ENCODE data around the gene GARRE1.
"Not testable (repeated sequence)": the region's sequence is repeated elsewhere in the genome, so short reads cannot be mapped to it uniquely, and the experiment has no call there.

The GARRE1 gene

GRCh38 chr19:34254046-34254697 is at the start of gene GARRE1:
TSS of gene GARRE1 (plus strand) at chr19:34254554. CDS start at chr19:34300474, 45,920 bp downstream.
- DNase-seq, result peak; percentile 72

GRCh38 chr19:34205324-34205723 is 49.0 kb upstream of the GARRE1 start:
- not testable (repeated sequence) for DNase-seq

- no peak for DNase-seq
Observed at GRCh38 chr19:34208291-34208884, 46.0 kb upstream of the GARRE1 start.

GRCh38 chr19:34209726-34210125 is 44.6 kb upstream of the GARRE1 start:
- no peak for DNase-seq

GRCh38 chr19:34213283-34213682 is 41.1 kb upstream of the GARRE1 start:
- no peak for DNase-seq

GRCh38 chr19:34214040-34214439 is 40.3 kb upstream of the GARRE1 start:
- no peak for DNase-seq

- DNase-seq, result no peak
Observed at GRCh38 chr19:34215006-34215665, 39.2 kb upstream of the GARRE1 start.

- DNase-seq, result no peak
Observed at GRCh38 chr19:34215666-34216038, 38.7 kb upstream of the GARRE1 start.

GRCh38 chr19:34216745-34217219 is 37.6 kb upstream of the GARRE1 start:
- DNase-seq, result not testable (repeated sequence)

GRCh38 chr19:34217952-34218817 is 36.2 kb upstream of the GARRE1 start:
- no peak for DNase-seq

GRCh38 chr19:34218818-34219164 is 35.6 kb upstream of the GARRE1 start:
- no peak for DNase-seq

GRCh38 chr19:34220472-34221063 is 33.8 kb upstream of the GARRE1 start:
- DNase-seq, result peak; percentile 21

- no peak for DNase-seq
Observed at GRCh38 chr19:34222386-34222785, 32.0 kb upstream of the GARRE1 start.

GRCh38 chr19:34224996-34225658 is 29.2 kb upstream of the GARRE1 start:
- DNase-seq, result no peak

- no peak for DNase-seq
Observed at GRCh38 chr19:34225659-34226015, 28.7 kb upstream of the GARRE1 start.

GRCh38 chr19:34226036-34226435 is 28.3 kb upstream of the GARRE1 start:
- no peak for DNase-seq

GRCh38 chr19:34228347-34228746 is 26.0 kb upstream of the GARRE1 start:
- DNase-seq, result no peak

- no peak for DNase-seq
Observed at GRCh38 chr19:34228762-34229161, 25.6 kb upstream of the GARRE1 start.

- no peak for DNase-seq
Observed at GRCh38 chr19:34229721-34230120, 24.6 kb upstream of the GARRE1 start.

- DNase-seq, result no peak
Observed at GRCh38 chr19:34230820-34231219, 23.5 kb upstream of the GARRE1 start.

GRCh38 chr19:34231439-34231838 is 22.9 kb upstream of the GARRE1 start:
- DNase-seq, result no peak
